ENCODE results near the gene EYS.
"Not testable (repeated sequence)": the region's sequence is repeated elsewhere in the genome, so short reads cannot be mapped to it uniquely, and the experiment has no call there.

Gene EYS

DNA sequence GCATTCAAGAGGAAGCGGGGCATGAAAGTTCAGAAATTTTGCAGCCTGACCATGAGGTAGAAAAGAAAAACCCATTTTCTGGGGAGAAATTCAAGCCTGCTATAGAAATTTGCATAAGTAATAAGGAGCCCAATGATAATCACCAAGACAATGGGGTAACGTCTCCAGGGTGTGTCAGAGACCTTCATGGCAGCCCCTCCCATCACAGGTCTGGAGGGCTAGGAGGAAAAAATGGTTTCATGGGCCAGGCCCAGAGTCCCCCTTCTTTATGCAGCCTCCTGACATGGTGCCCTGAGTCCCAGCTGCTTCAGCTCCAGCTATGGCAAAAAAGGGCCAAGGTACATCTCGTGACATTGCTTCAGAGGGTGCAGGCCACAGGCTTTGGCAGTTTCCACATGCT lies 618.5 kb downstream of the EYS start:
- DNase-seq (ENCODE audit: low read depth in 2 of 2): no peak

DNA sequence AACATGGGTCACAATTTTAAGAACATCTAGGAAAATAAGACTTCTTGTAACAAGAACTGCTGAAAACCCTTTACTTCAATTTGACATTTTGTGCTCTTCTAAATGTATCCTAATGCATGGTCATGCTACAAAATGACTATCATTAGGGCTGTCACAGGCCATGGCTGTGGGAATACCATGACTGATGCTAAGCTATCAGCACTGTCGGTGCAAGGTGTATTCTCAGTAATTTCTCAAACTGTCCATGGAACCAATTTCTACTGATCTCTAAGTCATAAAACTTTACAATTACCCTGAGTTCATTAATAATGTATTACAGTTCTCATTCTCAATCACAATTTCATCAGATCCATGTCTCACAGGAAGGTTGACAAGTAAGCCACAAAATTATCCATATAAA lies 625.3 kb downstream of the EYS start:
- DNase-seq (ENCODE audit: low read depth in 2 of 2): no peak

DNA sequence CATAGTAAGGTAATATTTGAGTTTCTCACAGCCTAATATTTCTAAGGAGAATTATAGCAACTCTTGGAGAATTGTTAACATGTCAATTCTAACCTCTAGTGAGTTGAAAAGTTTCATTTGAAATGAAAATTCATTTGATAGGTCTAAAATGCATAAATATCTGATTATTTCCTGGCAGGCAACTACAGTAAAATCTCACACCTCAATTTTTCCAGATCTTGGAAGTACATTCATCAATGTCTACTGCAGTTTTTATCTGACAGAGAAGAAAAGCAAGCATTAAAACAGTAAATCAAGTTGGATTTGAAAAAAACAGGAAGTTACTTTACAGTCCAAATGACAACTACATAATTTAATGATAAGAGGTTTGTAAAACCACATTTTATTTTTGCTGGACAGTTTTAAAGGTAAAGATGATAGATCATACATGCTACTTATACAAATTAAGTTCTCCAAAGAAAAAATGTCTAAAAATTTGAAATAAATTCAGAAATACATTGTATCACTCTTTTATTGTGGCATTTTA lies 631.3 kb downstream of the EYS start:
- DNase-seq (ENCODE audit: low read depth in 2 of 2): no peak

DNA sequence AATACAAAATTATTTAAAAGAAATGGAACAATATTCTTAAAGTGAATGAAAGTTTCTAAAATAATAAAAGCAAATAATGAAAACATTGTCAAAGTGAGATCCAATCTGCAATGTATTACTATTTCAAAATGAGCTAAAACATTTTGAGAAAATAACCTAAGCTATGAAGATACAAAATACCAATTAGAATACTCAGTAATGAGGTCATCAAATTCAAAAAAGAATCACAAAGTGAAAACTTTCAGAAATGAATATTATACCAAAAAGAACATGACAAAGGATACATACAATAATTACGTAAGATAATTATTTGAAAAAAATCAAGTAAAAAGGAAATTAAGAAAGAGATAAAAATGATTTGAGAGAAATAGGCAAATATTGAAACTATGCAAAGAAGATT lies 634.5 kb downstream of the EYS start:
- DNase-seq (ENCODE audit: low read depth in 2 of 2): no peak

DNA sequence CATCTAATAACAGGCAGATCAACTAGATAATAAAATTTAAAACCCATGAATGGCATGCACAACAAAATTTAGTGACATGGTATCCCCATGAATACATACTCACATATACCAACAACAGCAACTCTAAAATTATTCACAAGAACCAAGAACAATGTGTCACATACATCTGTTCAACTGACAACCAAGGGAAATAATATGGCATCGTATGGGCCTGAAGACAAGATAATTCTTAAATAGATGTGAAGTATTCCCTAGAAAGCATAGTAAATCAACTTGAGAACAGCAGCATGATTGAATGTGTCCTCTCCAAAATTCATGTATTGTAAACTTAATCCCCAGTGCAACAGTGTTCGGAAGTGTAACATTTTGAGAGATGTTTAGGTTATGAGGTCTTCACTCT lies 635.5 kb downstream of the EYS start:
- no peak for DNase-seq (ENCODE audit: low read depth in 2 of 2)

DNA sequence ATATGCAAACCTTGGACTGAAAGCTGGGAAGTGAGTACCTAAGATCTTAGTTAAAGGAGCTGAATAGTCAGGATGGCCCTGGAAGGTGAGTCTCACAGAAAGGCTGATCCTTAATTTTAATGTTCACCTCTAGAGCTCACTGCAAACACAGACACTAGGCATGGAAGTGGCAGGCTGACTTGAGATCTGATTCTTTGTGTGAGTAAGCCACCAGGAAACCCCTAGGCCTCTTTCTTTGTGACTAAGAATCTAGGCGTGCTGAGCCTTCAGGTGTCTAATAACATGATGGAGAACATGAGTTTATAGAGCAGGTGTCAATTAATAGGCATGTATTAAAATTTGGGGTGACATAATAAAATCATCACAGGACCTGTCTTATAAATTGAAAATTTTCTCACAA lies 642.2 kb downstream of the EYS start:
- no peak for DNase-seq (ENCODE audit: low read depth in 2 of 2)

DNA sequence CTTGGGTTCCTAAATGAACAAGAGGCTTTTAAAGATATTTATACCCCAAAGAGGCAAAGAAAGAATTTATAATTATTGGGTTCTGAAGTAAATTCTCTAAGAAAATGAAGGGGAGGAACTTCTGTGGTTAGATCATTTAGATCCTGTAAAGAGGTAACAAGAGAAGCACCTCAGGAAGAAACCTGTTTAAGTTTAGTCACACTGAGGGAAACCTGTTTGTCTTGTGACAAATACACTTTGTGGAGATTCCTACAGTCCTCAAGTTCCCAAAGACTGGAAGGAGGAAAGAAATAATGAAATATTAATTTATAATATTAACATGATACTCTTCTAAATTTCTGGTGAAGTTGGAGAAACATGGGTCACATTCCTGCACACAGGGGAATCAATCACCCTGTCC lies 647.5 kb downstream of the EYS start:
- no peak for DNase-seq (ENCODE audit: low read depth in 2 of 2)

DNA sequence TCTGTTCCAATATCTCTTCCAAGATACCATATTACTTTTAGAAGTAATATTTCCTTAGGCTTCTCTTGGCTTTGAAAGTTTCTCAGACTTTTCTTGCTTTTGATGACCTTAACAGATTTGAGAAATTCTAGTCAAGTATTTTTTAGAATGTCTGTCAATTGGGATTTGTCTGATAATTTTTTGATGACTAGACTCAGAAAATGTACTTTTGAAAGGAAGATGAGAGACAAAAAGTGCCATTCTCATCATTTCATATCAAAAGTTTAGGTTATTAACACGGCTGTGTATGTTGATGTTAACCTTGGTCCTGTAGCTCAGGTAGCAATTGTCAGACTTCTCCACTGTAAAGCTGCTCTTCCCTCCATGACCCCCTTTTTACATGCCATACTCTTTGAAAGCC lies 651.5 kb downstream of the EYS start:
- DNase-seq (ENCODE audit: low read depth in 2 of 2): no peak

DNA sequence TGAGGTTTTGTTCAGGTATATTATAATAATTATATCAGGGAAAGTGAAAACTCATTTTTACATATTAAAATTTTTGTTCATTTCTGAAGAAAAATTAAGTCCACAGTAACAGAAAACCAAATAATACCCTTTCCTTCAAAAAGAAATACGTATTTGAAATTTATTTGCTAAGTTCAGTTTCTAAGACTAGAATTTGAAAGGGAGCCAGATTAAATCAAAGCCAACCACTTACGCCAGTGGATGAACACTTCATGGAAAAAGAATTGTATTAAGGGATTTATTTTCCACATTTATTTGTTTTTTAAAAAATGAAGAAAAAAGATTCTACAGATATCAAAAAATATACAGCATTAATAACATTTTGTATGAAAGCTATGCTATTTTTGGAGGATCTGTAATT lies 654.4 kb downstream of the EYS start:
- no peak for DNase-seq (ENCODE audit: low read depth in 2 of 2)

DNA sequence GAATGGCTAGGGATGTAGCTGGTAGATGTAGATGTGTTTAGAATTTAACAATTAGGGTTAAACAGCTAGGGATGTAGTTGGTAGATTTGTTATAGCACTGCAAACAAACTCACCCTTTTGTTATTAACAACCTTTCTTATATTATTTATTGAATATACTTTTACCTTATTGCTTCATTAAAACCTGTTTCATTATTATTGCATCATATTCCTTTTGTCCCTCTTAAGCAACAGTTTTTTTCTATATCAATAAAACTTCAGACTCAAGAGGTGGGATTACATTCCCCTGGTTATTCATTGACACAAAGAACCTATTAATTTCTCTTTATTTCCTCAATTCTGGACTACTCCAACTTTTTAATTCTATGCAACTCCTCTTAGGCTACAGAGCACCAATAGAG lies 661.2 kb downstream of the EYS start:
- no peak for DNase-seq (ENCODE audit: low read depth in 2 of 2)

DNA sequence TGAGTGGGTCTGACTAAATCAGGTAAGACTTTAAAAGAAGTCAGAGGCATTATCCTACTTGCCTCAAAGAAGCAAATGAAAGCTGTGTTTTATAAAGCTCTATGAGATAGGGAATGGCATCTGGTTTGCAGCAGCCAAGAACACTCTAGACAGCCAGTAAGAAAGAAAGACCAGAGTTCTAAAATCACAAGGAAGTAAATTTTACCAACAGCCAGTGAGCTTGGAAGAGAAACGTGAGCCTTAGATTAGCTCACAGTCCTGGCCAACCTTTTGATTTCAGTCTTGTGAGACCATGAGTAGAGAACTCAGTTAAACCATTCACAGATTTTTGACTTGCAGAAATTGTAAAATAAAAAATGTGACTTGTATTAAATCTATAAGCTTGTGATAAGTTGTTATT lies 693.0 kb downstream of the EYS start:
- no peak for DNase-seq (ENCODE audit: low read depth in 2 of 2)

DNA sequence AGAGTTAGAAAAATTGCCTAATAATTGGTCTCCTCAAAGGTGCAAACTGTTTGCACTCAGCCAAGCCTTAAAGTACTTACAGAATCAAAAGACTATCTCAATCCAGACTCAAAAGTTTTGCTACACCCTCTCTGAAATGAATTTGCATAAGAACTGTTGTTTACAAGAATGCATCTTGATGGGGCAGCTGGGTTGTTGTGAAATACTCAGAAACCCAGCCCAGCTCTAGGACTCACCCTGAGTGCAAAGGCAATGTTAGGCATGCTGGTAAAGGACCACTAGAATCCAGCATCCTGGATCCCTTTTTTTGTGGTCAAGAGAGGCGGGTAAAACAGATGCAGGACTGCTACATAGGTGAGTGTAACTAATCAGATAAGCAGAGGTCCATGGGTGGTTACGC lies 700.2 kb downstream of the EYS start:
- no peak for DNase-seq (ENCODE audit: low read depth in 2 of 2)

DNA sequence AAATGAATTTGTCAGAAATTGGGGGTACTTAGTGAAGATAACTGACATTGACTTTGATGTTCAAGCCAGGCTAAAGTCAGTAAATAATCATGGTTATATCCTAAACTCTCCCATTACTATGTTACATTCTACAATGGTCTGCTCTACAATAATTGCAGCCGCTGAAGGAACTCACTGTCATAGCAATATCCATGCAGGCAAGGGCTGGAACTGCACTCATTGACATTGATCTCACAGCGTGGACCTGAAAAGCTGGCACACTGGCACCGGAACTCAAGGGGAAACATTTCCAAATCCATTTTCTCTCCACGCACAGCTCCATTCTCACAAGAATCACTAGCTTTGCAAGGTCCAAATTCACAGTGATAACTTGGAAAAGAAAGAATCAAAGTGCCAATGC lies 702.7 kb downstream of the EYS start:
- no peak for DNase-seq (ENCODE audit: low read depth in 2 of 2)

DNA sequence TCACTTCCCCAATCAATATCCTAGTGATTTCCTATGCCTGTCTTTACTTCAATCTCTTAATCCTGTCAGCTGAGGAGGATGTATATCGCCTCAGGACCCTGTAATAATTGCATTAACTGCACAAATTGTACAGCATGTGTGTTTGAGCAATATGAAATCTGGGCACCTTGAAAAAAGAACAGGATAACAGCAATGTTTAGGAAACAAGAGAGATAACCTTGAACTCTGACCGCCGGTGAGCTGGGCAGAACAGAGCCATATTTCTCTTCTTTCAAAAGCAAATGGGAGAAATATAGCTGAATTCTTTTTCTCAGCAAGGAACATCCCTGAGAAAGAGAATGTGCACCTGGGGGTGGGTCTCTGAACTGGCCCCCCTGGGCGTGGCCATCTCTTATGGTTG lies 704.1 kb downstream of the EYS start:
- DNase-seq (ENCODE audit: low read depth in 2 of 2): not testable (repeated sequence)

DNA sequence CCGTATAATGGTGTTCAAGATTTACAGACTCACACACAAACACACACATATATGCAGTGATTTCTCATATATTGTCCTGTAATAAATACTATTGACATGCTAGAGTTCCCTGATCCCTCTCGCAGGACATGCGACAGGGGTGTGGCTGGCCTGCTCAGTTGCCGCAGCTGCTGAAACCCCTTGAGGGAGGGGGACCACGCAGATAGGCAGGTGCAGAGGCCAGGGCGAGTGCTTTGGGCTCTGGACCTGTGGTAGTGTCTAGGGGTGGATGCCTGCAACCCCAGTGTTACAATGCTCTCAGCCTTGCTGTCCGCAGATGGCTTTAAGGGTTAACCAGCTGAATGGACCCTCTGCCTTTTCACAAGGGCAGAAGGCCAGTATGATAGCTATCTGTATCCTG lies 706.2 kb downstream of the EYS start:
- DNase-seq (ENCODE audit: low read depth in 2 of 2): no peak

DNA sequence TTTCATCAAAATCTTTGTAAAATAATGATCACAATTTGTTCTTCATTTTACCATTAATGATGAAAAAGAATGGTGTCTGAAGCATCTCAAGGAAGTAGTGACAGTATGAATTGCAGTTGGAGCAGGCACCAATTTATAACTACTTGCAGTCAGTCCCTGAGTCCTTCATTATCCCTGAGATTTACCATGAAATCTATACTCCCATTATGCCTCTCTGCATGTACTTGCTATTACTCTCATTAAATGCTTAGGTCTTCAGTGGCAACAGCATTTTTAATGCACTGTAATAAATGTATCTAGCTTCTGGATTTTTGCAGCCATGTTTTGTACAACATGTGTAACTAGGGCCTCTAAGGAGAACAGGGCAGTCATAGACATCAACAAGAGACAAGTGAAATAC lies 708.8 kb downstream of the EYS start:
- no peak for DNase-seq (ENCODE audit: low read depth in 2 of 2)

DNA sequence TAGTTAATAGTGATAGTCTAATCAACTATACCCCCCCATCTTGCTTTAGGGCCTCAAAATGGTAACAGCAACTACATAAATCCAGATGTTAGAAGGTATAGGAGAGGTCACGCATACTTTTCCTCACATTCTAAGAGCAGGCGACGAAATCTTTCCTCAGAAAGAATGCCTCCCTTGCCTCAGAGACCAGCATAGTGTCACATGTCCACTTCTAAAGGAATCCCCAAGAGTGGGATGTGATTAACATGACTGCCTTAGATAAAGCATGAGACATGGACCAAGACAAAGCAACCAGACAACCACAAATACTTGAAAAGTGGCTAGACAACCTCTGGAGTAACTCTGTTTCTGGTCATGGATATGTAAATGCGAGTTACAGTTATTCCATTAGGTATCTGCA lies 710.7 kb downstream of the EYS start:
- no peak for DNase-seq (ENCODE audit: low read depth in 2 of 2)

DNA sequence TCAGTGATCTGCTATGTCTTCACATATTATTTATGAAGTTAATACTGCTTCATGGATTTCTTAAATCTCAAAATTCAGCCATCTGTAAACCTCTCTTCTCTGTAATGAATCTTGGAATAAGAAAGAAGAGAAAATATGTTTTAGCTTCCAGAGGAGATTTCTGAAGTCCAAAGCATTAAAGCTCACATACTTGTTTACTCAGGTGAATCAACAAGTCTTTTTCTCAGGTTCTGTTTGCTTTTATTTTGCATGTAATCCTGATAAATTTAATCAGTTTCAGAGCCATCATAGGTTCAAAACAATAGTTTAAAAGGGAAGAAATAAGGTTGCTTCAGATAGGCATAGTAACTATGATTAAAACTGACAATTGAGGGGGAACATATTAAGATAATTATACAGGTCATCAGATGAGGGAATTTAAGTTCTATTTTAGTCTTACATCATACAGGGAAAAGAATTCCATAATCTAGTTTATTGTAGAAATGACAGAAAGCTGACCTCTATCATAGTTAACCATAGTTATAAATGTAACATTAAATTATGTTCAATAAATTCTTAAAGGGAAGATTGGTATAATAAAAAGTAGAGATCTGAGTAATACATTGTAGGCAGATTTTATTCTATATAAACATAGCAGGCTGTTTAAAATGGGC lies 716.2 kb downstream of the EYS start:
- no peak for DNase-seq (ENCODE audit: low read depth in 2 of 2)

DNA sequence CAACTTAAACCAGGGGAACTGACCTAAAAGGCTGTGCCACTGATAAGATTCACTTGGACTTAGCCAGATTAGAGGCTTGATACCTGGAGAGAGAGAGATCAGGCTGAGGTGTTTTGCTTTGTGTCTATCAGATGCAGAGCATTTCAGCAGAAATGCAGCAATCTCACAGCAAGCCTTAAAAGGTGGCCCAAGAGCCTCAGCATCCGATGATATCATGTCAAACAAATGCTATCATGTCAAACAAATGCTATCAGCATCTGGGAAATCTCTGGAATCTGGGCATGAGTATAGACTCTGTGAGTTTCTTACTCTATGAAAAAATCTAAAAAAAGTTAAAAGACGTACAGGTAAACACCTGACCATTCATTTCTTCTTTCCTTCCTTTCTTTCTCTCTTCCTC lies 718.9 kb downstream of the EYS start:
- no peak for DNase-seq (ENCODE audit: low read depth in 2 of 2)

DNA sequence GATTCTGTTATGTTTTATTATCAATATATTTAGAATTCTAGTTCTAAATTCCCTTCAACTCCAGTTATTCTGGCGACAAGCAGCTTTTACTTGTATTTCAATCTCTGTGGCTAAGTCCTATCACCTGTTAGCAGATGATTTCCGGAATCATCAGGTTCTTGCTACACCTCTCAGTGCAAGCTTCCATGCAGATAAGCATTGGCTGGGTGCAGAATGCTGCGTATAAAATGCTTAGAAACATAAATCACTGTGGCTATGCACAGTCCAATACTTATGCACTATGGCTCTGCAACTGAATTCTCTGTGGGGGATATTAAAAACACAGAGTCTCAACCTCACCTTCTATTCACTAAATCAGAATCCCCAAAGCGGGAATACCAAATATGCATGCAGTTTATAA lies 720.0 kb downstream of the EYS start:
- no peak for DNase-seq (ENCODE audit: low read depth in 2 of 2)

DNA sequence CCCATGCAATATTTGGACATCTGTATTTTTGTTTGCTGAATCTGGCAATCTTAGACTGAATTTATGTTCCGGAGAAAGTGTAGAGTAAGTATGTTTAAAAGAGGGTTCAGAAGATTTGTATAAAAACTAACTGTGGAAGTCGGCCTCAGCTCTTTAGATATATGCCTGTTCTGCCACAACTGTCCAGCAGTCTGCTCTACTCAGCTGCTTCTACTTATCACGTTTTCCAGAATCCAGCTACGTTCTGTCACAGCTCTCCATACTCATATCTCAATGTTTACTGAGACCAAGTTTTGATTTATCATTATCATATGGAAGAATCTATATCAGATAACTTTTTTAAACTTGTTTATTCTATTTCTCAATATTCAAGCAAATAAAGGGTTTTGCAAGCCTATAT lies 721.3 kb downstream of the EYS start:
- no peak for DNase-seq (ENCODE audit: low read depth in 2 of 2)

DNA sequence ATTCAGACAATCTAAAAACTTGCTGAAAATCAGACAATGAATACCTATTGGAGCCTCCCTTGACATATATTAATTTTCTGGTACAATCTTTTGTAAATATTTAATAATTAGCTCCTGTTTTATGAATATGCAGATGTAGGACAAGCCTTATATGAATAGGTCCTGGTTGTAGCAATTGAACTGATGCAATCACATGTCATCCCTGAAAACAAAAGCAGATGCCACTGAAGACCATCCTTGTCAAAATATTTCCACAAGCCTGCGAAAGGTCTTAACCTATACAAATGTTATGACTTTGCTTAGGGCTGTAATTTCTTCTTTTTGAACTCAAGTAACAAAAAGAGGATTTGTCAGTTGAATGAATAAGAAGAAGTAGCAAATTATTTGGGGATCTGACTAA lies 722.1 kb downstream of the EYS start:
- no peak for DNase-seq (ENCODE audit: low read depth in 2 of 2)

DNA sequence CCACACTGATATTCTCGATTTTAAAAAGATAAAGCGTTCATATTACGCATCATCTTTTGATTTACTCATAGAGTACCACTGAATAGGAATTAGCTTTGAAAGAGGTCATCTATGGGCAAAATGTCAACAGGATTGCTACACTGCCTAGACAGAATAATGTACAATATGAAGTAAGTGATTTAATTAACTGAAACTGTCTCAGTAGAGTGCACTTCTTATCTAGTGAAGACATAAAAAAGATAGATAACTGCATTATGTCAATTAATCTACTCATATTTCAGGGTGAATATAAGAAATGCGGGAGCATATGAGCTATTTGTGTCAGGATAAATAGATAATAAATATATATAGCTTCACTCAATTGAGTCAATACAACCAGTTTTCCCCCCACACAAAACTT lies 723.9 kb downstream of the EYS start:
- DNase-seq (ENCODE audit: low read depth in 2 of 2): no peak

DNA sequence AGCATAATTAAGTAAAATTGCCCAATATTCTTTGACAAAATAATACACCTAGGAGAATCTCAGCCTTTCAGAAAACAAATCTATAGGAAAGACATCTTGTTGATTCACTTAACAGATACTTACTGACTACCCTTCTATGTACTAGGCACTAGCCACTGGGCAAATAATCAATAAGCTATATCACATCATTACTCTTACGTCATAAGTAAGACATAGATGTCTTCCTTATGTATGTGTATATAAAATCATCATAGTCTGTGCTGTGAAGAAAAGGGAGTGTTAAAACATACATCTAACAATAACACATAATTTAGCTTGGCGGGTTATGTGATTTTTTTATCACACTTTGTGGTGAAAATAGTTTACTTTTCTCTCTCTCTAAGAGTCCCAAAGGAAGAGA lies 733.9 kb downstream of the EYS start:
- DNase-seq (ENCODE audit: low read depth in 2 of 2): no peak
